HPDE6-E6E7 (cell line): ENCODE measurements around the gene NFATC1.

Experiments used
- DNase-seq: peaks from one replicate; pipeline ENCODE4 v3.0.0; 2011; ENCODE audit warnings: missing footprints; ENCODE audit errors: extremely low spot score

The NFATC1 gene

GRCh38 chr18:79534356-79534755 lies 138.6 kb downstream of the NFATC1 start:
- DNase-seq, result no peak

GRCh38 chr18:79537758-79538157 lies 142.0 kb downstream of the NFATC1 start:
- DNase-seq, result no peak

DNA sequence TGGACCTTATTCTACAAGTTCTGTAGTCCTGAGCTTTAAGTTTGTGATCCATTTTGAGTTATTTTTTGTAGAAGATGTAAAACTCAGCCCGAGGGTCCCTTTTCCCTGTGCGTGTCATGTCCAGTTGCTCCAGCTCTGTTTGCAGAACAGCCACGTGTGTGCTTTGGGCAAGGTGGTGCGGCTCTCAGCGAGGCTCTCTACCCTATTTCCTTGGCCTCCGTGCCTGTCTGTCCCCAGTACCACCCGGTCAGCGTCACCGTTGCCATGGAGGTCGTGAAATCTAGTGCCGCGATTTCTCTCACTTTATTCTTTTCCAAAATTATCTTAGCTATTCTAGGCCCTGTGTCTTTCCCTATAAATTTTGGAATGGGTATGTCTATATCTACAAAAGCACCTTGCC lies 142.9 kb downstream of the NFATC1 start:
- no peak for DNase-seq

DNA sequence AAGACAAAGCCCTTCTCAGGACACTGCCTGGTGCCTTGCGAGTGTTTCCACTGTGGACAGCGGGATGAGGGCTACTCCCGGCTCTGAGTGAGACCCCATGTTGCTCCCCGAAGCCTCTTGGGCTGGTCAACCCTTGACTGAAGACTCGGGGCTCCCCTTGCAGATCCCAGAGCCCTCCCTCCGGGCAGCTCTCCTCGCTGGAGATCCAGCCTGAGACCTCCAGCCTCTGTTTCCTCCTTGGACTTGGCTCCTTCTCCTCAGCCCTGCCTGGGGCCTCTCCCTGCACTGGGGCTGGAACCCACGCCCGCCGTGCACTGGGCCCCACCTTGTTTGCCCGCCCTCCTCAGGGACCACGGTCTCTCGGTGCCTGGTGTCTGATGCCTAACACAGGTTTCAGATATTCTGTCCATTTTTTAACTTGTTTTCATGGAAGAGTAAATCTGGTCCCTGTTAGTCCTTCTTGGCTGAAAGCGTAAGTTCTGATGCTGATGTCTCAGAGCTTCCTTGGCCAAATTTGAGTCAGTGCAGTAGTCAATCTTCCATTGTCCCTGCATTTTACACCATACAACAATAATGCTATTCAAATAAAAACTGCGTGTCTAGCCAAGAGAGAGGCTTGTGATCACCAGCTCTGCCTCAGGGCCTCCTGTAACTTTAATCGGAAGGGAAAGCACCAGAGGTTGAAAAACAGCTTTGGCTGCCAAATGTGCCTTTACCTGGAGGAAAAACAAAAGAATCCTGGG lies 144.6 kb downstream of the NFATC1 start:
- DNase-seq, result no peak

GRCh38 chr18:79540904-79541282 lies 145.2 kb downstream of the NFATC1 start:
- DNase-seq, result no peak

DNA sequence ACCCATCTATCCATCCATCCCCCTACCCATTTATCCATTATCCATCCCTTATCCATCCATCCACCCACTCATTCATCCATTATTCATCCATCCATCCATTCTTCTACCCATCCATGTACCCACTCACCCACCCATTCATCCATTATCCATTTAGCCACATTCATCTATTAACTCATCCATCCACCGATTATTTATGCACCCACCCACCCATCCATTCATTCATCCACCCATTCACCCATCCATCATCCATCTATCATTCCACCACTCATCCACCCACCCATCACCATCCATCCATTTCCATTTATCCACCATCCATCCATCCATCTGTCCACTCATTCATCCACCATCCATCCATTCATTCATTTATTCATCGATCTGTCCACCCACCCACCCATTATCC lies 146.5 kb downstream of the NFATC1 start:
- no peak for DNase-seq

DNA sequence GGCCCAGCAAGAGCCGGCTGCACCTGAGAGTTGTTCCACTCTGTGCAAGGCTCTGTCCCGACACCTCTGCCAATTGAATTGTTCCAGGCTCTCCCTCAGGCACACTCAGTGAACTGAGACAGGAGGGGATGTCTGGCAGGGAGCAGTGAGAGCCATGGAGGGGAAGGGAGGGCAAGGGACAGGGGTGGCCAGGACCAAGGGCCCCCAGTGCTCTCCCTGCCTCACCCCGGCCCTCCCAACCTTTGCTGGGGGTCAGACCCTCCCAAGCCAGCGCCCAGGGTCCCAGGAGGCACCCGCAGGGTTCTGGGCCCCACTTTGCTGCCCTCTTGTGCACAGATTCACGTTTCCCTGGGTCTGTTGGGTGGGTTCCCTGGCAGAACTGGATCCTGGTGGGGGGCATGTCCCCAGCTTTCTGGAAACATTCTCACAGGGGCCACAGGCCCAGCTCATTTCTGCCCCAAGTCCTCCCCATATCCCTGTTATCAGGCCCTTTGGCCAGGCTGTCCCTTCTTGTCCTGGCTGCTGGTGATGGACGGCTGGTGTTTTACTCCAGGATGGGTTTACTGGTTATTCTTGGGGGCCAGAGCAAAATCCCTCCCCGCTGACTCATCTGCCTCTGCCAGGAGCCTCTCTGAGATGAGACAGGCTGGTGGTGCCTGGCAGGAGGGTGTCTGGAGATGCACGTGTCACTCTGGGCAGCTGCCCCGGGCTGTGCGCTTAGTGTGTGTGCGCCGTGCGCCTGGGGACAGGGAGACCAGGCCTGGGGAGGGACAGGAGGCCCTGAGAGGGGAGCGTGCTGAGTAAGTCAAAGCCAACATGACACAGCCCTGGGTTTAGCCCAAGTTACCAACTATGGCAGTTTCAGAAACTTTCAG lies 147.4 kb downstream of the NFATC1 start:
- no peak for DNase-seq

- DNase-seq, result no peak
Observed at GRCh38 chr18:79543861-79544385, 148.2 kb downstream of the NFATC1 start.

DNA sequence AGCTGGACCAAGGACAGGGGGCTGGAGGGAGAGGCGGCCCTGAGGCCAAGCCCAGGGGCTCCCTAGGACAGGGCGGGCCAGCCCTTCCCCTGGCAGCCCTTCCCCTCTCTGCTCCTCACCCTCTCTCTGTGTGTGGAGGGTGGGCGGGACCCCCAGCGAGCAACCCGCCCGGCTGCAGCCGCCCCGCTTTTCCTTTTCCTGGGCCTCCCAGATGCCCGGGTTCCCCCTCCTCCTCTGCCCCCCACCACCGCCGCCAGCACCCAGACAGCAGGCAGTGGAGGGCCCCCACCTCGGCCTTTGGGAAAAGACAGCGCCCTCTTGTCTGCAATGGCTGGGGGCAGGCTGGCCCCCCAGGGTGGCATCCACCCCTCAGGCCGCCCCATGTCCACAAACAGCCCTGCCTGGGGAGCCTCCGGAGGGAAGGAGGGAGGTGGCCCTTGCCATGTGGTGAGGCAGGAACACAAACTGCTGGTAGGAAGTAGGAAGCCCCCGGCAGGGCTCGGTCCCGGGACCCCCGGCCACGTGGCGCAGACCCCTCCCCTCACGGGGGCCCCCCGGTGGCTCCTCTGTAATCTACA lies 148.7 kb downstream of the NFATC1 start:
- no peak for DNase-seq

DNA sequence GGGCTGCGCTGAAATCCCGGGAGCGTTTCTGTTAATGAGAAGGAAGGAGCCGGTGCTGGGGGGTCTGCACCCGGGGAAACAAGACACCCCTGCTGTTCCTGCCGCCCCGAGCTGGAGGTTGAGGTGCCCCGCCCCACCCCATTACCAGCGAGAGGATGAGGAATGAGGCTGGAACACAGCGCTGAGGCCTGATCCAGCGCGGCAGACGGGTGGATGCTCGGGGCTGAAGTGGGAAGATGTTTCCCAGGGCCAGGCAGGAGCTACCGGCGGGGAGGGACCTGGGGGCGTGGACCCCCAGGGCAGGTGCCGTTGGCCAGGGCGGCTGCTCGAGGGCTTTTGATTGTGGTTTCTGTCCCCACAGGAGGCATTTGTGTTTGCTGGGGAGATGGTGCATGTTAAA lies 149.5 kb downstream of the NFATC1 start:
- no peak for DNase-seq

DNA sequence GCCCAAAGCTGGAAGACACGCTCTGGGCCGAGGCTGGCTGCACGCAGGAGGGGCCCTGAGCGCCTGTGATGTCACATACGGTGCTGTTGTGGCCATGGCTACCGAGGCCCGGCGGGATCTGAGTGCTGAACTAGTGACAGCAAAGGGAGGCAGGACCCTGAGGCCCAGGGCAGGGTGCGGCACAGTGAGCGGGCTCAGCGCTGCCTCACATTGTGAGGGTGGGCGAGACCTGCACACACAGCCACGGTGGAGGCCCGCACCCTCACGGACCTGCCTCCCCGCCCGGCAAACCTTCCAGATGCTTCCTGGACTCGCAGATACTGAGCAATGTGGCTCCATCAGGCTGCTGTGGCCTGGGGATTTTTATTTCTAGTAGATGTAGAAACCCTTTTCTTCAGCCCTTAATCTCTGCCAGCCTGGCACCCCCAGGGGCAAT lies 150.0 kb downstream of the NFATC1 start:
- DNase-seq, result no peak

- no peak for DNase-seq
Observed at GRCh38 chr18:79546781-79547272, 151.1 kb downstream of the NFATC1 start.

DNA sequence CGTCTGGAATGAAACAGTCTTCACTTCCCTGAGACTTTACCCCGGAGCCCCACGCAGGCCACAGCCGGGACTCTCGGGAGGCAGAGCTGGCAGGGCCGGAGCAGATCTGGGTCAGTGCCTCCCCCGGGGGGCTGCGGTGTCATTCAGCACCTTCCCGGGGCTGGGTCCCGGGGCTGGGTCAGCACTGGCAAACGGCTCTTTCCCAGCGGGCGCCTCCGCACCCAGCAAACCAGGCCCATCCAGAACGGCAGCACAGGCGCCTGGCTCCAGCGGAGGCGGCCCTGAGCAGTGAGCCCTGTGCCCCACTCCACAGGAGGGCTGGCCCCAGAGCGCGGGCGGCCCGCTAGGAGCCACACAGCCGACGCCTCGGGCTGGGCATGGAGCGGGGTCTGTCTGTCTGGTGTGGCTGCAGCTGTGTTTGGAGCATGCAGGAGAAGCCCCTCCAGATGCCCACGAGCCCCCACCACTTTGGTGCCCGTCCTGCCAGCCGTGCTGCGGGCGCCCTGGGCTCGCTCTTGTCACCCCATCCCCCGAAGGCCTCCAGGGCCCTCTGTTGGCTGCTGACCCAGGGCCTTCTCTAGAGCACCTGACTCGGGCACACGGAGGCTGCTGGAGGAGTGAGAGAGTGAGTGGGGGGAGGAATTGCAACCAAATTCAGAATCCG lies 151.8 kb downstream of the NFATC1 start:
- no peak for DNase-seq

DNA sequence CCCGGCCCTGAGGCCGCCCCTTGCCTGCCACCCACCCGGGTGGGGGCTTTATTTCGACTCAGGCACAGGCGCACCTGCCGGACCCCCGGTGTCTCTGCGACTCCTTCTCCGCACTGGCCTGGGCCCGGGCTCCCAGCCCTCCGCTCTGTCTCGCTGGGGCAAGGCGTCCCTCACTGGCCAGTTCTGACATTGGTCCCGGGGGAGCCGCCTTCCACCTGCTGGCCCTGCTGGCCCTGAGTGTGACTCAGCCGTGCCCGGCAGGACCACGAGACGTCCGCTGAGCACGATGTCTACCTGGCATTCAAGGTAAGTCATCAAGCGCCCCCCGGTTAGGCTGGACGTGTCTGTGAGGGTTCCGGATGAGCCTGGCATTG lies 152.3 kb downstream of the NFATC1 start:
- DNase-seq, result no peak

GRCh38 chr18:79548621-79548985 lies 152.9 kb downstream of the NFATC1 start:
- no peak for DNase-seq

DNA sequence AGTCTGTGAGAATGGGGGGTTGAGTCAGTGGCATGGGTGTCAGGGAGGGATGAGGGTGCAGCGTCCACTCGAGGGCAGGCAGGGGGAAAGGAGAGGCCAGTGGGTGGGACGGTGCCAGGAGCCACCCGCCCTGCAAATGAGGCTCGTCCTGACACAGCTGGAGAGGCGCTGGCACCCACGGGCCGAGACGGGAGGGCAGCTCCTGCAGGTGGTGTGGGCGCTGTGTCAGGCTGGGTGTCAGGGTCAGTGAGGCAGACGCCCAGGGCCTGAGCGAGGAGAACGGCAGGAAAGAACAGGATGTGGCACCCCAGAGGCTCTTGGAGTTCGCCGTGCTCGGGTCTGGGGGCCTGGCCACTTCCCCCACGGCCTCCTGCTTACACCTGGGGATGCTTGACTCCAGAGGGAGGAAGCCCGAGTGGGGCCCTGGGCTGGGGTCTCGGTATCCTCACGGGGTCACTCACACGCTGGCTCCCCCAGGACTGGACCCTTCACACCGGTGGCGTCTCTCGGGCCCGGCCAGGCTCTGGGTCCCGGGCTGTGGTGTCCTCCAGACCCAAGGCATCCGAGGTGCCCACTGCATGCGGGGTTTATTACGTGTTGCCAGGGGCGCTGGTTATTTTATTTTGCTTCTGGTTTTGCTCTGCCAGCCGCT lies 153.4 kb downstream of the NFATC1 start:
- DNase-seq, result no peak

DNA sequence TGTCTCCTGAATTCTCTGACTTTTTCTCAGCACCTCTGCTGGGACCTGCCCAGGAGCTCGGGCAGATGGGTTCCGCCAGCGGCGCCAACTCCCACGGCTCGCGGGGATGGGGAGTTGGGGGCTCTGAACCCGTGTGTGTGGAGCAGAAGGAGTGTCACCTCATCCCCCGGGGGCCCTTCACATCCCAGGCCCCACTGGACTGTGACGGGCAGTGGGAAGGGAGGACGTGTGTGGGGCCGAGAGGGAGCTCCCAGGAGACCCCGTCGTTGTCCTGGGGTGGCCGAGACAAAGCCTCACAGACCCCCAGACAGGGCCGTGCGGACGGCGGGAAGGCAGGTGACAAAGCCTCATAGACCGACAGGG lies 153.9 kb downstream of the NFATC1 start:
- DNase-seq, result no peak

GRCh38 chr18:79552140-79552631 lies 156.5 kb downstream of the NFATC1 start:
- no peak for DNase-seq

GRCh38 chr18:79552696-79553095 lies 157.0 kb downstream of the NFATC1 start:
- DNase-seq, result no peak

DNA sequence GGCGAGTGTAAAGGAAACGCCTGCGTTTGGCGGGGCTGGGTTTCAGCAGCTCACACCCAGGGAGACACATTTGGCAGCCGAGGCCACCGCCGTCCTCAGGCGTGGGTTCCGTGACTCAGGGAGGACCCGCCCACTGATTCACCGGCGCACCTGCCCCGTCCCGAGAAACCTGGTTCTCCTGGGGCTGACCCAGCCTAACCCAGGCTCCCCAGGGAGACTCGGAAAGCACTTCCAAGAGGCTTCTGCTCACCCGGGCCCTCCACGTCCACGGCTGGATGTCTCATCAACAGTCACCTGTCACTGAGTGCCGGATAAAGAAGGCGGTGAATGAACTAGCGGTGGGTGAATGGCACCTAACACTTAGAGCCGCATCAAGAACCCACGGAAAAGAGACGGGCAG lies 157.4 kb downstream of the NFATC1 start:
- DNase-seq, result peak; percentile 13

- no peak for DNase-seq
Observed at GRCh38 chr18:79553696-79554095, 158.0 kb downstream of the NFATC1 start.
